GM21825 (cell line): Measurements from ENCODE around the gene LYPD8.
"Not testable (repeated sequence)": the region's sequence is repeated elsewhere in the genome, so short reads cannot be mapped to it uniquely, and the experiment has no call there.

ENCODE experiments used
- ATAC-seq: cut with Tn5 transposase; IDR thresholded peaks from one replicate; pipeline ENCODE4 v1.9.1; 2021; ENCODE audit warnings: mild to moderate bottlenecking, moderate library complexity; ENCODE audit not compliant: unreplicated experiment

The LYPD8 gene, protein sequence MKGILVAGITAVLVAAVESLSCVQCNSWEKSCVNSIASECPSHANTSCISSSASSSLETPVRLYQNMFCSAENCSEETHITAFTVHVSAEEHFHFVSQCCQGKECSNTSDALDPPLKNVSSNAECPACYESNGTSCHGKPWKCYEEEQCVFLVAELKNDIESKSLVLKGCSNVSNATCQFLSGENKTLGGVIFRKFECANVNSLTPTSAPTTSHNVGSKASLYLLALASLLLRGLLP

GRCh38 chr1:248755517-248755916 is at the start of gene LYPD8:
TSS of gene LYPD8 (minus strand) at chr1:248755759. CDS start at chr1:248751081, 4,678 bp downstream.
- ATAC-seq, result no peak

- ATAC-seq, result peak; percentile 90
Measured at GRCh38 chr1:248804771-248805681, 49.5 kb upstream of the LYPD8 start.

DNA sequence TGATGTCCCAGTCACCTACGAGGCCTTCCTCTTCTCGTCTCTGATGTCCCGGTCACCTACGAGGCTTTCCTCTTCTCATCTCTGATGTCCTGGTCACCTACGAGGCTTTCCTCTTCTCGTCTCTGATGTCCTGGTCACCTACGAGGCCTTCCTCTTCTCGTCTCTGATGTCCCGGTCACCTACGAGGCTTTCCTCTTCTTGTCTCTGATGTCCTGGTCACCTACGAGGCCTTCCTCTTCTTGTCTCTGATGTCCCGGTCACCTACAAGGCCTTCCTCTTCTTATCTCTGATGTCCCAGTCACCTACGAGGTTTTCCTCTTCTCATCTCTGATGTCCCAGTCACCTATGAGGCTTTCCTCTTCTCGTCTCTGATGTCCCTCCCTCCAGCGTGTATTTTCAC is 47.9 kb upstream of the LYPD8 start:
- ATAC-seq, result not testable (repeated sequence)

- no peak for ATAC-seq
Measured at GRCh38 chr1:248802454-248802853, 46.9 kb upstream of the LYPD8 start.

DNA sequence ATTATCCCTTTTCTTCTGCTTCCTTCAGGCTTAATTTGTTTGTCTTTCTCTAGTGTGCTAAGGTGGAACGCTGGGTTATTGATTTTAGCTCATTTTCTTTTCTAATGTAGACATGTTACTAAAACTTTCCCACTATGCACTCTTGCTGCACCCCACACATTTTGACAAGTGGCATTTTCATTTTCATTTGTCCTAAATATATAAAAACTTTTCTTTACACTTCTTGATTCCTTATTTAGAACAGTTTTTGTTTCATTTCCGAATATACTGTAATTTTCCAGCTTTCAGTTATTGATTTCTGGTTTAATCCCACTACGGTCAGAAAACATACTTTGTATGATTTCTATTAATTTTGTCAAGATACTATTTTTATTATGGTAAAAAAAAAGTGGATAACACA is 44.9 kb upstream of the LYPD8 start:
- ATAC-seq, result no peak

DNA sequence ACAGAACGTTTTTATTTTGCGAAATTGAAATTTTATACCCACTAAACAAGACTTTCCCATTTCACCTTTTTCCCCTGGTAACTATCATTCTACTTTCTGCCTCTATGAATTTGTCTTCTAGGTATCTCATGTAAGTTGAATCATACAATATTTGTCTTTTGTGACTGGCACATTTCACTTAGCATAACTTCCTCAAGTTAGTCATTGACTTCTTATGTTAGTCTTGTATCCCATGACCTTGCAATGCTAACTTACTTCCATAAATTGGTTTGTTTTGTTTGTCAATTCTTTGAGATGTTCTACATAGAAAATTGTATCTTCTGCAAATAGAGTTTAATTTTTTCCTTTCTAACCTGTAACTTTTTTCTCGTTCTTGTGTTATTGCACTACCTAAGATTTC is 43.2 kb upstream of the LYPD8 start:
- ATAC-seq, result no peak

DNA sequence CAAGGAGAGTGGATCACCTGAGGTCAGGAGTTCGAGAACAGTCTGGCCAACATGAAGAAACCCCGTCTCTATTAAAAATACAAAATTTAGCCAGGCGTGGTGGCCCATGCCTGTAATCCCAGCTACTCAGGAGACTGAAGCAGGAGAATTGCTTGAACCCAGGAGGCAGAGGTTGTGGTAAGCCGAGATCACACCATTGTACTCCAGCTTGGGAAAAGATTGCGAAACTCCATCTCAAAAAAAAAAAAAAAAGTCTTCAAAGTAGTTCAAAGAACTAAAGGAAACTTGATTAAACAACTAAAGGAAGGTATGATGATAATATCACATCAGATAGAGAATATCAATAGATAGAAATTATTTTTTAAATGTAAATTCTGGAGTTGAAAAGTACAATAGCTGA is 39.1 kb upstream of the LYPD8 start:
- not testable (repeated sequence) for ATAC-seq

DNA sequence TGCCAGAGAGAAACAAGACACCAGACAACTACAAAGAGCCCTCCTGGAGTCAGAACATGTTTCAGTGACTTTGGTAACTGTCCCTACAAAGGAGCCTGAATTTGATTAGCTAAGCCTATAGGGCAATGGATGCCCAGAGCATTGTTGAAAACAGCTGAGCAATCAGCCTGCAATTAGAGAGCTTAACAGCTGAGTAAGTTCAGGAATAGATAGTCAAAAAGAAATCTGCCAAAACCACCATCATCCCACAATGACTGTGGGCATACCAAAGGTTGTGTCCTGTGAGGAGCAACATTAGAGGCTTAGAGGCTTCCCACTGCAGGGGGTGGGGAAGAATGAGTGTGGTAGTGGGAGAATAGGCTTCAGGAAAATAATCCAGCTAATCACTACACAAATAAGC is 38.0 kb upstream of the LYPD8 start:
- ATAC-seq, result peak; percentile 65

DNA sequence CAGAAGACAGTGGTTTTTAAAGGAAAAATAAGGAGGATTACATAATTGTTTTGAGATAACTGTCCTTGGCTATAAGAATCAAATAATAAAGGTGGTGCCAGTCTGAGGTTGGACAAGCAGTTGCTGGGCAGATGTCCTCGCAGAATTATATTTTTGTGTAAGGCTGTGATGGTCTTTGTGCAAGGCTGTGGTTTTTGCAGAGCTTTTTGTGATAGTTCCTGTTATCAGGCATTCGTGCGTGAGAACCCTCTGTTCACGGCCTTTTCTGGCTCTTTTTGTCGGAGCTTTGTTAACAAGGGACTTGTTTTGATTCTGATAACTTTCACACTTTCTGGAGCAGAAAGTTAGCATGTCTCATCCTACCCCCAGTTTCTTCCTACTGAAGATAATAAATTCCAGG is 36.8 kb upstream of the LYPD8 start:
- ATAC-seq, result no peak

DNA sequence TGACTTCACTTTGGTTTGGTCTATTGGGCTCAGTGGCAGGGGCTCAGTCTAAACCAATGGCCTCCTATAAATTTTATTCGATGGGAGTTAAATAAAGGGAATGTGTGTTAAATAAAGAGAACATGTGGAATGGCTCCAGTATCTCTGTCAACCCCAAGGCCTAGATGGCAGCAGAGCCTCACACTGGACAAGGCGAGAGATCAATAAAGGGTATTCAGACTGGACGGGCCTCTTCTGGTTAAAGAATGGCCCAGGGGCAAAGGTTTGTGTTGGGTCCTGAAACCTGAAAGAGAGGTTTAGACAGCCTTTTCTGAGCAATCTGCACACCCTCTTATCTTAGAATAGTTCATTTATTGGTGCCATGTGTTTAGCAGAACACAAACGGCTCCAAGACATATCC is 35.5 kb upstream of the LYPD8 start:
- no peak for ATAC-seq

GRCh38 chr1:248790456-248790855 is 34.9 kb upstream of the LYPD8 start:
- no peak for ATAC-seq

DNA sequence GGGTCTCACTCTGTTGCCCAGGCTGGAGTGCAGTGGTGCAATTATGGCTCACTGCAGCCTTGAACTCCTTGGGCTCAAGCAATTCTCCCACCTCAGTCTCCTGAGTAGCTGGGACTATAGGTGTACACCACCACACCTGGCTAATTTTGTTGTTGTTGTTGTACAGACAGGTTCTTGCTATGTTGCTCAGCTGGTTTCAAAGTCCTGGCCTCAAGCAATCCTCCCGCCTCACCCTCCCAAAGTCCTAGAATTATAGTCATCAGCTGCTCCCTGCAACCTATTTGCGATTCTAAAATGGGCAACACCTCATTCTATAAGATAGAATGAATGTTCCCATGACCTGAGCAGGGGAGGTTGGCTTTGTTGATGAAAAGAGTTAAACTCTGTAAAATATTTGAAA is 33.8 kb upstream of the LYPD8 start:
- ATAC-seq, result not testable (repeated sequence)

- ATAC-seq, result no peak
Measured at GRCh38 chr1:248788327-248788726, 32.8 kb upstream of the LYPD8 start.

DNA sequence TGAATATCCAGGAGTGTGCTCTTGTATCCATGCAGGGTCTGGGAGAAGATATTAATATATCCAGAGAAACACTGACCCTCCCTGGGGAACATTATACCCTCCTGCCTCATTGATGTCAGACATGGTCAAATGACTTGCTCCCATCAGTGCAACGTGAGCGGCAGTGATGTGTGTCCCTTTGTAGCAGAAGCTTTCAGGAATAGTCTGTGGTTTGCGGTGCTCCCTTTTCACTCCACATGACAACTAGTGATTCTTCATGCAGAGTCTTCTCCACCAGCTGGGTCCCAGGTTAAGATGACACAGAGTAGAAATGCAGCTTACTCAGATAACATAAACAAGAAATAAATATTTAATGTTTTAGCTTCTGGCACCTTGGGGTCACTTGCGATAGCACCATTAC is 31.9 kb upstream of the LYPD8 start:
- ATAC-seq, result no peak

DNA sequence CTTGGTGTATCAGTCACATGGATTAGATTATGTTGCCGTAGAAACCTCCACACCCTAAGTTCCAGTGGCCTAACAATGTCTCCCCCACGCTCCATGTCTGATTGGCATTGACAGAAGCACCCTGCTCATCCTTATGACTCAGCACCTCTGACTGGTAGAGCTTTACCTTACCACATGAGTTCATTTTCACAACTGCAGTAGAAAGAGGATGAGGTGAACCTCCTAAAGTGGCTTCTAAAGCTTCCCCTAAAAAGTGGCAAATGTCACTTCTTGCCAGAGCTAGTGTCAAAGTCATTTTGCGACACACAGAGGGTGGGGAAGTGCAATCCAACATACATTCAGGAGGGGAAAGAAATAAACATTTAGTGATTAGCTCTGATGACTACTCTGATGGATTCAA is 30.6 kb upstream of the LYPD8 start:
- no peak for ATAC-seq

GRCh38 chr1:248783367-248783766 is 27.8 kb upstream of the LYPD8 start:
- no peak for ATAC-seq

DNA sequence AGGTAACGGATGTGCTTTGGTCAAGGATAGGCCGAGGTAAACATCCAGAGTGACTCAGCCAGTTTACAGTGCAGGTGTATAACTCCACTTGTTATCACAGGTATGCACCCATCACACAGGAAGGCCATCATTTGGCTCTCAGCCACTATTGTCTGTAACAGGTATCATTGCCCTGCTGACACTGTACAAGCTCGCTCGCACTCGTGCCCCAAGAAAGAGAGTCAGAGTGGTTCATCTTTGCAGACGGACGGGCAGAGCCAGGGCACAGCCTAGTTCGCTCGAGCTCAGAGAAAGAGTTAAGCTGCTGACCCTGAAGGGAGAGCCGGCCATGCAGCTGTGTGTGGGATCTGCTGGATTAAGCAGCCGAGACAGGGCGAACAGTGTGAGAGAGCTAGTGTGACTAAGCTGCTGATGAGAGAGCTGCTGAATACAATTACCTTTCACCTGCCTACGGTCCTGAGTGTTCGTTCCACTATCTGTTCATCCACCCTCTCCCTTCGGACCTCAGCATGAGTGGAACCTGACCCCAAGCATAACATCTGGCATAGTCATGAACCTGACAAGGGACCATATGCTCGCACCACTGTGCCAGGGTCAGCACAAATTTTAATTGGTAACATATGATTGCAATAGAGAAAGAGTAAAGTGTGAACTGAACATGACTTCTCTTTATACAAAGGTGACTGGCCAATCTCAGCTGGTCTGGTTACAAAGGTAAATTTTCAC is 27.0 kb upstream of the LYPD8 start:
- no peak for ATAC-seq

GRCh38 chr1:248779350-248779749 is 23.8 kb upstream of the LYPD8 start:
- ATAC-seq, result no peak

DNA sequence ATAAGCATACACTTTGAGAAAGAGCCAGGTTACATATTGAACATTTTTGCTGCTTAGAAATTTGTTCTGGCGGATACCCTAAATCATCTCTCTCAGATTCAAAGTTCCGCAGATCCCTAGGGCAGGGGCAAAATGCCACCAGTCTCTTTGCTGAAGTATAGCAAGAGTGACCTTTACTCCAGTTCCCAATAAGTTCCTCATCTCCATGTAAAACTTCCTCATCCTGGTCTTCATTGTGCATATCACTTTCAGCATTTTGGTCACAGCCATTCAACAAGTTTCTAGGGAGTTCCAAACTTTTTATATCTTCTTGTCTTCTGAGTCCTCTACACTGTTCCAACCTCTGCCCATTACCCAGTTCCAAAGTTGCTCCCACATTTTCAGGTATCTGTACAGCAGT is 23.3 kb upstream of the LYPD8 start:
- ATAC-seq, result no peak

DNA sequence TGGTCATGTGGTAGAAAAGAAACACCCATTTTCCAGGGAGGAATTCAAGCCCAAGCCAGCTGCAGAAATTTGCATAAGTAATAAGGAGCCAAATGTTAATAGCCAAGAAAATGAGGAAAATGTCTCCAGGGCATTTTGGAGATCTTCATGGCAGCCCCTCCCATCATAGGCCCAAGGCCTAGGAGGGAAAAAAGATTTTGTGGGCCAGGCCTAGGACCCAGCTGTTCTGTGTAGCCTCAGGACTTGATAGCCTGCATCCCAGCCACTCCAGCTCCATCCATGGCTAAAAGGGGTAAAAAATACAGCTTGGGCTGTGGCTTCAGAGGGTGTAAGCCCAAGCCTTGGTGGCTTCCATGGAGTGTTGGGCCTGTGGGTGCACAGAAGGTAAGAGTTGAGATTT is 21.4 kb upstream of the LYPD8 start:
- no peak for ATAC-seq

DNA sequence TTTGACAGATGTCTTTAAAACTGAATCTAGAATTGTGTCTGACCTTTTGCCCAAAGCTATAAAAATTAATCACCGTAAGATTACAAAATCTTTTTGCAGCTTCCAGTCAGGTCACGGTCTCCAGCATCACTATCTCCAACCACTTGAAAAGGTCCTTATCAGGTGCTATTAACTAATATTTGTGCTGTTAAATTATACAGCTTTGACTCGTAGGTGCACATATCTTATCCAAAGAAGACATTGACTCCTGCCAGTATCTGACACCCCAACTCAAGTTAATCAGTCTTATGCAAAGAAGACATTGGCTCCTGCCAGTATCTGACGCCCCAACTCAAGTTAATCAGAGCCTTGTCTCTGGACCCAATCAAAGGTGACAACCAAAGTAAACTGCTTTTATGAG is 19.9 kb upstream of the LYPD8 start:
- no peak for ATAC-seq

DNA sequence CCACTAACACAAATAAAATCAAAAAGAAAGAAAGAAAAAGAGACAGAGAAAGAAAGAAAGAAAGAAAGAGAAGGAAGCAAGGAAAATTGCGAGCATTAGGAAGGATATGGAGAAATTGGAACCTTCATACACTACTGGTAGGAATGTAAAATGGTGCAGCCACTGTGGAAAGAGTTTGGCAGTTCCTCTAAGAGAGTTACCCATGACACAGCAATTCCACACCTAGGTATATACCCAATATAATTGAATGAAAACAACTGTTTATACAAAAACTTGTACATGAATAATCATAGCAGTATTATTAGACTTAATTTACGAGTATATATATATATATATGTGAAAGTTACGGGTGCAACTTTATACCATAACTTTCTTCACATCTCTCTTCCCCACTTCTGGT is 4.1 kb upstream of the LYPD8 start:
- no peak for ATAC-seq
